ENCODE measurements around the gene NUPR2. TPM values are rescaled to one million over a fixed set of nuclear protein-coding genes. Genes with fewer than 3 reads are reported as not detected.
"Not testable (repeated sequence)": the region's sequence is repeated elsewhere in the genome, so short reads cannot be mapped to it uniquely, and the experiment has no call there.

Gene NUPR2, protein sequence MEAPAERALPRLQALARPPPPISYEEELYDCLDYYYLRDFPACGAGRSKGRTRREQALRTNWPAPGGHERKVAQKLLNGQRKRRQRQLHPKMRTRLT
- total RNA-seq = not detected

- no peaks in the 10 kb centered on the region for H3K4me1 ChIP-seq (ENCODE audit: insufficient read depth, low read length)
- no peak within 1 kb of the TSS for H3K4me3 ChIP-seq (ENCODE audit: low read length)
- no peaks in the 10 kb centered on the region for H3K9me3 ChIP-seq (ENCODE audit: low read depth, low read length)
- H3K27me3 ChIP-seq (ENCODE audit: insufficient read depth, low read length) = peaks cover 16% of the 10 kb centered on the region
These were observed at the start of gene NUPR2 for GRCh38 chr7:56115852-56116538. Gene NUPR2, minus strand, starts transcription at chr7:56116417. Its CDS starts 103 bp downstream, at chr7:56116314.

- no peaks in the 10 kb centered on the region for H3K9me3 ChIP-seq (ENCODE audit: low read depth, low read length)
- H3K4me3 ChIP-seq (ENCODE audit: low read length) = no peak overlapping the region
- no peaks in the 10 kb centered on the region for H3K4me1 ChIP-seq (ENCODE audit: insufficient read depth, low read length)
- H3K27me3 ChIP-seq (ENCODE audit: insufficient read depth, low read length) = no peaks in the 10 kb centered on the region
These were observed 41.1 kb upstream of the NUPR2 start for GRCh38 chr7:56157238-56157790.

GRCh38 chr7:56131062-56131461 lies 14.8 kb upstream of the NUPR2 start:
- not testable (repeated sequence) for H3K9me3 ChIP-seq (ENCODE audit: low read depth, low read length); H3K27me3 ChIP-seq (ENCODE audit: insufficient read depth, low read length); H3K4me3 ChIP-seq (ENCODE audit: low read length); H3K4me1 ChIP-seq (ENCODE audit: insufficient read depth, low read length)

- no peak overlapping the region for H3K4me3 ChIP-seq (ENCODE audit: low read length)
- H3K27me3 ChIP-seq (ENCODE audit: insufficient read depth, low read length) = no peaks in the 10 kb centered on the region
- no peaks in the 10 kb centered on the region for H3K4me1 ChIP-seq (ENCODE audit: insufficient read depth, low read length)
- no peaks in the 10 kb centered on the region for H3K9me3 ChIP-seq (ENCODE audit: low read depth, low read length)
These were observed 11.2 kb upstream of the NUPR2 start for GRCh38 chr7:56127241-56127975.

- Histone ChIP-seq H3K4me1 (ENCODE audit: insufficient read depth, low read length) (no peaks in the 10 kb centered on the region), H3K9me3 (ENCODE audit: low read depth, low read length) (no peaks in the 10 kb centered on the region), H3K27me3 (ENCODE audit: insufficient read depth, low read length) (no peaks in the 10 kb centered on the region)
These were observed 9.6 kb upstream of the NUPR2 start for GRCh38 chr7:56125831-56126230.

DNA sequence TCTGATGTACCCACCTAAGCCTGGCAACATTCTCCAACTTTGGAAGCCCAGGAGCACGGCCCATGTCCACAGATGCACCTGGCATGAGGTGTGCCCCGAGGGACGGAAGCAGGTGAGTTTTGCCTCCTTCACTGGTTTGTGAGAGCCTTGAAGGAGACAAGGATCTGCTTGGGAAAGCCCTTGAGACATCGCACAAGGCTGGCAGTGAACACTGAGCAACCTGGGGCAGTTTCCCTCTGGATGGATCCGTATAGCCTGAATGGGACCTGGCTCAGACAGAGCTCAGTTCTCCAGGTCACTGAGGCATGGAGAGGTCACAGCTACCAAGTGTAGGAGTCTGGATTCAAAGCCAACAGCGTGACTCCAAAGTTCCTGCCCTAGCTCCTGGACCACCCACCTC lies 8.8 kb upstream of the NUPR2 start:
- Histone ChIP-seq H3K4me3 (ENCODE audit: low read length) (no peak overlapping the region), H3K9me3 (ENCODE audit: low read depth, low read length) (no peaks in the 10 kb centered on the region), H3K27me3 (ENCODE audit: insufficient read depth, low read length) (no peaks in the 10 kb centered on the region), H3K4me1 (ENCODE audit: insufficient read depth, low read length) (no peaks in the 10 kb centered on the region)

More at GRCh38 chr7:56125831-56126230, 9.6 kb upstream of the NUPR2 start:
- no peak overlapping the region for H3K4me3 ChIP-seq (ENCODE audit: low read length)

DNA sequence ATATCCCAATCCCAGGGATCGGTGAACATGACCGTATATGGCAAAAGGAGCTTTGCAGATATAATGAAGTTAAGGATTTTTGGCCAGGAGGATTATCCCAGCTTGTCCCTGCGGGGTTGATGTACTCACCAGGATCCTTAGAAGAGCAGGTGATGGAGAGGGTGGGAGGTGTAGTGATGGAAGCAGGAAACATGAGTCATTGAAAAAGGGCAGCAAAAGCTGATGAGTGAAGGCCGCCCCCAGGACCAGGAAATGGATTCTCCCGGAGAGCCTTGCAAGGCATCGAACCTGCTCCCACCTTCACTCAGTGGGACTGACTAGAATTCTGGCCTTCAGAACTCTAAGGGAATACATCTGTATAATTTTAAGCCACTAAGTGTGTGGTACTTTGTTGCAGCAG lies 5.2 kb upstream of the NUPR2 start:
- H3K27me3 ChIP-seq (ENCODE audit: insufficient read depth, low read length) = peaks cover 6% of the 10 kb centered on the region

DNA sequence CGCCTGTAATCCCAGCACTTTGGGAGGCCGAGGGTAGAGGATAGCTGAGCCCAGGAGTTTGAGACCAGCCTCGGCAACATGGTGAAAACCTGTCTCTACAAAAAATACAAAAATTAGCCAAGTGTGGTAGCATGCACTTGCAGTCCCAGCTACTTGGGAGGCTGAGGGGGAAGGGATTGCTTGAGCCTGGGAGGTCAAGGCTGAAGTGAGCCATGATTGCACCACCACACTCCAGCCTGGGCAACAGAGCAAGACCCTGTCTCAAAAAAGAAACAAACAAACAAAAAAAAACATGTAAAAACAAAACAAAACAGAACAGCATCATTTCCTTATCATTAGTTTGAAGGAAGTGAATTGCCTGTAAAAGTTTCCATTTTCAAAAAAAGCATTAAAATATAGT lies 4.0 kb downstream of the NUPR2 start:
- H3K4me1 ChIP-seq (ENCODE audit: insufficient read depth, low read length); H3K4me3 ChIP-seq (ENCODE audit: low read length); H3K9me3 ChIP-seq (ENCODE audit: low read depth, low read length): not testable (repeated sequence)
- H3K27me3 ChIP-seq (ENCODE audit: insufficient read depth, low read length) = peaks cover 16% of the 10 kb centered on the region

More for the DNA sequence above, 5.2 kb upstream of the NUPR2 start:
- H3K4me1 ChIP-seq (ENCODE audit: insufficient read depth, low read length) = no peaks in the 10 kb centered on the region
- H3K9me3 ChIP-seq (ENCODE audit: low read depth, low read length) = no peaks in the 10 kb centered on the region
- no peak overlapping the region for H3K4me3 ChIP-seq (ENCODE audit: low read length)

- Histone ChIP-seq H3K27me3 (ENCODE audit: insufficient read depth, low read length) (peaks cover 4% of the 10 kb centered on the region), H3K4me3 (ENCODE audit: low read length) (no peak overlapping the region), H3K9me3 (ENCODE audit: low read depth, low read length) (no peaks in the 10 kb centered on the region), H3K4me1 (ENCODE audit: insufficient read depth, low read length) (peaks cover 11% of the 10 kb centered on the region)
These were observed 5.6 kb downstream of the NUPR2 start for GRCh38 chr7:56110611-56111010.

DNA sequence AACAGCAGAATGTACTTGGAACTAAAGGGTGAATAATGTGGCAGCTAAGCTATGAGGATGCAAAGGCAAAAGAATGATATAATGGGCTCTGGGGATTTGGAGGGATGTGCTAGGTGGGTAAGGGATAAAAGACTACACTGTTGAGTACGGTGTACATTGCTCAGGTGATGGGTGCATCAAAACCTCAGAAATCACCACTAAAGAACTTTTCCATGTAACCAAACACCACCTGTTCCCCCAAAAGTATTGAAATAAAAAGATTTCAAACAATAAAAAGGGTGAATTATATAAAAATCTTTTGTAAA lies 8.3 kb downstream of the NUPR2 start:
- Histone ChIP-seq H3K9me3 (ENCODE audit: low read depth, low read length) (no peaks in the 10 kb centered on the region), H3K27me3 (ENCODE audit: insufficient read depth, low read length) (no peaks in the 10 kb centered on the region), H3K4me3 (ENCODE audit: low read length) (no peak overlapping the region), H3K4me1 (ENCODE audit: insufficient read depth, low read length) (peaks cover 21% of the 10 kb centered on the region)

DNA sequence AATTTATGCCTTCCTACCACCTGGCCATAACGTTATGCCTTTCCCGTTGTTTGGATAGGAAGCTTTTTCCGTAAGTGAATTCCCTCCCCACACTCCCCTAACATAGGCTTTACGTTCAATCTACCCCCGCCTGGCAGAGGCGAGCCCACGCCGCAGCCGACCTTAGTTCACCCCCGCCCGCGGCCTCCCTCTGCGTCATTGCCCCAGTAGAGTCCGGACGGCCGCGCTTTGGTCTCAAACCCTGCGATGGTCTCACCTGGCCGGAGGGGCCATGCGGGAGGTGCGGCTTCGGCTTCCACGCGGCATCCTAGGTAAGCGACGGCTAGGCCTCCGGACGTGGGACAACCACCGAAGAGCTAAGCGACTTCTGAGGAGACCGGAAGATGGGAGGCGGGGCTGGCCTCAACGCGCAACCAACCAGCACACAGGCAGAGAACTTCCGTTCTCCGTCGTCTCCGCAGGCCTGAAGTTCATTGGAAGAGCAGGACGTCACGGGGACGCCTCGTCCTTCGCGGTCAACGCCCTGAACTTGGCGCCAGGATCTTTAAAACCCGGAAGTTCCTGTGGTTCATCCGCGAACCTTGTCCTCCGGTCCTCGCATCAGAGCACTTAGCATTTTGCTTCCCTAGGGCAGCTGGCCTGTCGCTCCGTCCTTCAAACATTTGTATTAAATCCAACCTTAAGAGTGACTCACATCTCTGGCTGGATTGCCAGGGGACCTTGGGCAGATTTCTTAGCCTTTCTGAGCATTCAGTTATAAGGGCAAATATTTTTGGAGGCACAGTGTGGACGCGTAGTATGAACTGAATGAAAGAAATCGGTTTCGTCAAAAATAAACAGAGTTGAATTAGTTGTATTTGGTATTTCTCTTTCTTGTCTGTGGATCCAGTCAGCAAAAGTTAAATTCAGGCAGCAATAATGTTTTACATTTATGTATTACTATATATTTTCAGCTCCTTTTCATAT lies 9.8 kb downstream of the NUPR2 start, which contains the start of gene CHCHD2:
CHCHD2 (minus strand) TSS at position 369 of the 966 bp plus-strand sequence; CDS start at position 306, 63 bp downstream.
- H3K4me3 ChIP-seq (ENCODE audit: low read length) = peak within 1 kb of the TSS; percentile 98
- H3K4me1 ChIP-seq (ENCODE audit: insufficient read depth, low read length) = peaks cover 21% of the 10 kb centered on the region
- H3K9me3 ChIP-seq (ENCODE audit: low read depth, low read length) = no peaks in the 10 kb centered on the region
- no peaks in the 10 kb centered on the region for H3K27me3 ChIP-seq (ENCODE audit: insufficient read depth, low read length)

GRCh38 chr7:56105508-56105907 lies 10.7 kb downstream of the NUPR2 start:
- H3K27me3 ChIP-seq (ENCODE audit: insufficient read depth, low read length) = no peaks in the 10 kb centered on the region
- H3K4me3 ChIP-seq (ENCODE audit: low read length) = peak overlapping the region; percentile 98
- H3K4me1 ChIP-seq (ENCODE audit: insufficient read depth, low read length) = peaks cover 21% of the 10 kb centered on the region
- H3K9me3 ChIP-seq (ENCODE audit: low read depth, low read length) = no peaks in the 10 kb centered on the region

GRCh38 chr7:56104138-56104537 lies 12.1 kb downstream of the NUPR2 start:
- not testable (repeated sequence) for H3K9me3 ChIP-seq (ENCODE audit: low read depth, low read length); H3K27me3 ChIP-seq (ENCODE audit: insufficient read depth, low read length); H3K4me3 ChIP-seq (ENCODE audit: low read length)
- peaks cover 21% of the 10 kb centered on the region for H3K4me1 ChIP-seq (ENCODE audit: insufficient read depth, low read length)

DNA sequence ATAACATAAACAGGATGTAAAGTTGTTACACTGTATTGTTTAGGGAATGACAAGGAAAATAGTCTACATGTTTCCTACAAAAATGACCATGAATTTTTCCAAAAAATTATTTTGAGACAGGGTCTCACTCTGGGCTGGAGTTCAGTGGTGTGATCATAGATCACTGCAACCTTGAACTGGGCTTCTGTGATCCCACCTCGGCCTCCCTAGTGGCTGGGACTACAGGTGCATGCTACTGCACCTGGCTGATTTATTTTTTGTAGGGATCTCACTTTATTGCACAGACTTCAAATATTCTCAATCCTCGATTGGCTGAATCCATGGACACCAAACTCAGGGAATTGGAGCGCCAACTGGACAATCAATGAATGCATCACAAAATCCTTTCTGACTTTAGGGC lies 16.6 kb downstream of the NUPR2 start:
- H3K9me3 ChIP-seq (ENCODE audit: low read depth, low read length) = no peaks in the 10 kb centered on the region
- peaks cover 1% of the 10 kb centered on the region for H3K4me1 ChIP-seq (ENCODE audit: insufficient read depth, low read length)
- H3K27me3 ChIP-seq (ENCODE audit: insufficient read depth, low read length) = no peaks in the 10 kb centered on the region
- H3K4me3 ChIP-seq (ENCODE audit: low read length) = no peak overlapping the region

Data from mononuclear cell (primary cell).